Measurements from ENCODE around the gene TBX6.

The TBX6 gene

DNA sequence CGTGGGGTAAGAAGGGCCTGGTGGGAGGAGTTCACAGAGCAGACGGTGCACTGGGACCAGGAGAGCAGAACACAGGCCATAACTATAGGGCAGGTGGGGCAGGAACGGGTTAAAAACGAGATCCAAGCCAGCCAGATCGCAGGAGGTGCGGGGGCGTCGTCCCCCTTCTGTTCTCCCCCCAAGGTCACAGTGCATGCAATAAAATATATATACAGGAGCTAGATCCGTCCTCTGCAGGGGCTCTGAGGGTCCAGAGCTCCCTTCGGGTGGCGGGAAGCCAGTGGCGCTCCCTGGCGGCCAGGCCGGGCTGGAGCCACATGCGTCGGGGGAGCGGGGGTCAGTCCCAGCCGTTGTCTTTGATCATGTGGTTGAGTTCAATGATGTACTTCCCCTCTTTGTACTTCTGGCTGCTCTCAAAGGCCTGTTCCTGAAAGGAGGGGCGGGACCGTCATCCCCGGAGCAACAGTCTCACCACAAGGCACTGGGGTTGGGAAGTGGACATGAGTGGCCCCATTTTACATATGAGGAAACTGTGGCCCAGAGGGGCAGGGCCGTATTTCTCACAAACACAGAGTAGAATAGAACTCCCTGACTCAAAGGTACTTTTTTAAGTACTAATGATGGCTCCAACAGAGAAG, 768 bp upstream of the TBX6 start:
- no peak for DNase-seq (ENCODE audit: low read depth, low spot score)
- no peak overlapping the region for H3K27ac ChIP-seq
- H3K9ac ChIP-seq (ENCODE audit: insufficient read length): peak overlapping the region; percentile 59

DNA sequence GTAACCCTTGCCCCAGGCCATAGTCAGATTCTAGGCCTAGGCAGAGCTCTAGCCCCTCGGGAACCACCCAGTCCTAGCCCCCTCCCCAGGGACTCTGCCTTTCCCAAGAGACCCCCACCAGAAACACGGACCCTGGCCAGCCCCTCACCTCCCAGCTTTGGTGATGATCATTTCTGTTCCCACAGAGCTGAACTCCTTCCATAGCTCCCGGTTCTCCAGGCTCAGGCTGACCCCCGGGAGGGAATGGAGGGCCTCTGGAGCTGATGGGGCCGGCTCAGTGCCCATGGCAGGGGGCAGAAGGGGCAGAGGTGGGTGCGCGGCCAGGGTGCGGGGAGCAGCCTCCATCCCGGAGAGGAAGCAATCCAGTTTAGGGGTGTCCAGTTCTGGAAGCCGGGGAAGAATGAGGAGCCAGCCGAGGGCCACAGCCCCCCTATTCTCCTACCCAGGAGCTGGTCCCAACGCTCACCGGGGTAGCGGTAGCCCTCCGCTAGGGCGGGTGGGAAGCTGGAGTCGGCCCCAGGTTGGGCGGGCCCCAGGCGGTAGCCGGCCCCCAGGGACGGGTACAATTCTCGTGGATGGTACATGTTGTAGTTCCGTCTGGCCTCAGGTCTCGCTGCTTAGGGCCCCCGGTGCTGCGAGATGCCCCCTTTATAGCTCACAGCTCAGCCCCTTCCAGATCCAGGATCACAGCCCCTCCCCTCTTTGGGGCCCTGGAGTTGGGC, 953 bp downstream of the TBX6 start:
- TF ChIP-seq POLR2AphosphoS5 (IDR thresholded peaks at IDR 0.05; ENCODE audit: borderline replicate concordance, low read depth, low read length) (no peak), FOXP2 (optimal IDR thresholded peaks at IDR 0.05; ENCODE audit: control extremely low read depth, extremely low read length, insufficient read depth) (no peak), EZH2 (IDR thresholded peaks at IDR 0.05) (no peak)
- Histone ChIP-seq H3K36me3 (ENCODE audit: insufficient read depth, low read length) (0 out of 2 replicates have a peak, but pooled peaks cover under 1% of the 10 kb centered on the region), H3K27ac (no peak overlapping the region), H3K4me3 (no peak overlapping the region), H3K9ac (ENCODE audit: insufficient read length) (no peak overlapping the region), H3K9me3 (ENCODE audit: low read depth, low read length) (no peaks in the 10 kb centered on the region)
- no peak for DNase-seq (ENCODE audit: low read depth, low spot score)

More for the DNA sequence above, 768 bp upstream of the TBX6 start:
- H3K4me3 ChIP-seq: peak overlapping the region; percentile 68
- H3K9me3 ChIP-seq (ENCODE audit: low read depth, low read length): no peaks in the 10 kb centered on the region
- TF ChIP-seq POLR2AphosphoS5 (IDR thresholded peaks at IDR 0.05; ENCODE audit: borderline replicate concordance, low read depth, low read length): no peak
- TF ChIP-seq FOXP2 (optimal IDR thresholded peaks at IDR 0.05; ENCODE audit: control extremely low read depth, extremely low read length, insufficient read depth): no peak
- no peak for TF ChIP-seq EZH2 (IDR thresholded peaks at IDR 0.05)
- H3K36me3 ChIP-seq (ENCODE audit: insufficient read depth, low read length): no peaks in the 10 kb centered on the region

DNA sequence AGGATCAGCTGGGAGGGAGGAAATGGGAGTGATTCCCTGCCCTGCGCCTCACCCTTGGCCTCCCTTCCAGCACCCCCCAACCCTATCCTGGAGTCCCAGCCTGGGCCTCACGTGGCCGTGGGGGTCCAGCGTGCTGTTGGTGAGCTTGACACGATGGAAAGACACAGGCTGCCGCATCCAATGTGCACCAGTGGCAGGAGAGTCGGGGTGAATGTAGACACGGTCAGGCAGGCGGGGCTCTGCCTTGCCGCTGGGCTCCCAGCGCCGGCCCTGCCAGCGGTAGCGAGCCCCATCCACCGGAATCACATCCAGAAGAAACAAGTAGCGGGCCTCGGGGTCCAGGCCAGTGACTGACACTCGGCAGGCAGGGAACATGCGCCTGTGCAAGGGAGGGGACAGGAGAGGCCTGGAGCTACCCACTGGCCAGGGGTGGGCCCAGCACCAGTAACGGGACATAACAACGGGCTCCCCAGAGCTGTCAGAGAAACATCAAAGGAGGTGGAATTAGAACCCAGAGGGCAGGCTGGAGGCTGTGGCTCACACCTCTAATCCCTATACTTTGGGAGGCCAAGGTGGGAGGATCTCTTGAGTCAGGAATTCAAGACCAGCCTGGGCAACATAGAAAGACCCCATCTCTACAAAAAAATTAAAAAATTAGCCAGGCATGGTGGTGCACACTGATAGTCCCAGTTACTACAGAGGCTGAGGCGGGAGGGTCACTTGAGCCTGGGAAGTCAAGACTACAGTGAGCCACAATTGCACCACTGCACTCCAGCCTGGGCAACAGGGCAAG, 2.7 kb downstream of the TBX6 start:
- Histone ChIP-seq H3K9ac (ENCODE audit: insufficient read length) (no peak overlapping the region), H3K27ac (no peak overlapping the region), H3K9me3 (ENCODE audit: low read depth, low read length) (no peaks in the 10 kb centered on the region), H3K4me3 (no peak overlapping the region), H3K36me3 (ENCODE audit: insufficient read depth, low read length) (peaks cover 16% of the 10 kb centered on the region; the same call in 1 of the 2 replicates)
- TF ChIP-seq POLR2AphosphoS5 (IDR thresholded peaks at IDR 0.05; ENCODE audit: borderline replicate concordance, low read depth, low read length): no peak
- no peak for TF ChIP-seq EZH2 (IDR thresholded peaks at IDR 0.05)
- TF ChIP-seq FOXP2 (optimal IDR thresholded peaks at IDR 0.05; ENCODE audit: control extremely low read depth, extremely low read length, insufficient read depth): no peak
- no peak for DNase-seq (ENCODE audit: low read depth, low spot score)

DNA sequence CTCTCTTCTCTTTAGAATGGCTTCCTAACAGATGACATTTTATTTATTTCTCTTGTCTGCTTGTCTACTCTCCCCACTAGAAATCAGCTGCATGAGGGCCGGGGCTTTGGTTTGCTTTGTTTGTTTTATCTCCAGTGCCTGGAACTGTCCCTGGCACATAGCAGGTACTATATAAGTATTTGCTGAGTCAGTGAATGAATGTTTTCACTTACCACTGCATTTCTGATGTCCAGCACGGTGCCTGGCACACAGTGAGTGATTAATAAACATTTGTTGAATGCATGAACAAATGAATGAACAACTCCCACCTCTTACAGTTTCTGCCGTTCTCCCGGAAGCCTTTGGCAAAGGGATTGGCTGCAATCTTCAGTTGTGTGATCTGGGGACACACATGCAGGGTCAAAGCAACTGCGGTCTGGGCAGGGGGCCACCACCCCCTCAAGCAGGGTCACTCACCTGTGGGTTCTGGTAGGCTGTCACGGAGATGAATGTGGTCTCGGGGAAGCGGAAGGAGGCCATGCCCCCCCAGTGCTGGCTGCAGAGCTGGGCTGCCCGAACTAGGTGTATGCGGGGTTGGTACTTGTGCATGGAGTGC, 3.4 kb downstream of the TBX6 start:
- H3K9ac ChIP-seq (ENCODE audit: insufficient read length): no peak overlapping the region
- H3K4me3 ChIP-seq: no peak overlapping the region
- H3K36me3 ChIP-seq (ENCODE audit: insufficient read depth, low read length): peaks cover 23% of the 10 kb centered on the region; the same call in 1 of the 2 replicates
- no peak for DNase-seq (ENCODE audit: low read depth, low spot score)
- TF ChIP-seq EZH2 (IDR thresholded peaks at IDR 0.05) (no peak), POLR2AphosphoS5 (IDR thresholded peaks at IDR 0.05; ENCODE audit: borderline replicate concordance, low read depth, low read length) (no peak), FOXP2 (optimal IDR thresholded peaks at IDR 0.05; ENCODE audit: control extremely low read depth, extremely low read length, insufficient read depth) (no peak)
- H3K9me3 ChIP-seq (ENCODE audit: low read depth, low read length): no peaks in the 10 kb centered on the region
- 0 out of 2 replicates have a peak overlapping the region, but pooled peaks have one; percentile 30 for H3K27ac ChIP-seq

DNA sequence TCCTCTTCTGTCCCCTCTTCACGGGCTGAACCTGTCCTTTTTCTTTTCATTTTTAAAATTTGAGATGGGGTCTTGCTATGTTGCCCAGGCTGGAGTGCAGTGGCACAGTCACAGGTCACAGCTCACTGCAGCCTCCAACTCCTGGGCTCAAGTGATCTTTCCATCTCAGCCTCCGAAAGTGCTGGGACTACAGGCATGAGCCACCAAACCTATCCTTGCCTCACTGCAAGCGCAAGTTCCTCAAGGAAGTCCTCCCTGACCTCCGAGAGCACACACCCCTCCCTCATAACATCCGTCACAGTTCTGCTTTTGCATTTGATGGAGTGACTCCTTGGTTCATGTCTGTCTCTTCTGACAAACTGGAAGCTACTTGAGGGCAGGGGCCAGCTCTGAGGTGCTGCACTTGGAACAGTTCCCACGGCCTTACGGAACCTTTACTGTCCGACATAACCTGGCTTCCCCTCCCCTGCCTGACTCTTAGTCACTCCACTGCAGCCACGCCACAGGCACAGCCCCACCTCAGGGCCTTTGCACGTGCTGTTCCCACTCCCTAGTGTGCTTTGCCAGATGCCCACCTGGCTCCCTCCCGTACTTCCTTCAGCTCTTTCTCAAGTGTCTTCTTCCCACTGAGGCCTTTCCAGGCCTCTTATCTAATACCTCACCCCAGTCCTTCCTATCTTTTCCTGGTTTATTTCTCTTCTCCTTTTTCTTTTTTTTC, 4.4 kb downstream of the TBX6 start:
- no peak overlapping the region for H3K4me3 ChIP-seq
- TF ChIP-seq POLR2AphosphoS5 (IDR thresholded peaks at IDR 0.05; ENCODE audit: borderline replicate concordance, low read depth, low read length) (no peak), EZH2 (IDR thresholded peaks at IDR 0.05) (no peak), FOXP2 (optimal IDR thresholded peaks at IDR 0.05; ENCODE audit: control extremely low read depth, extremely low read length, insufficient read depth) (no peak)
- peaks cover 33% of the 10 kb centered on the region; the same call in 1 of the 2 replicates for H3K36me3 ChIP-seq (ENCODE audit: insufficient read depth, low read length)
- no peak overlapping the region for H3K9ac ChIP-seq (ENCODE audit: insufficient read length)
- DNase-seq (ENCODE audit: low read depth, low spot score): no peak
- H3K9me3 ChIP-seq (ENCODE audit: low read depth, low read length): no peaks in the 10 kb centered on the region
- no peak overlapping the region for H3K27ac ChIP-seq

DNA sequence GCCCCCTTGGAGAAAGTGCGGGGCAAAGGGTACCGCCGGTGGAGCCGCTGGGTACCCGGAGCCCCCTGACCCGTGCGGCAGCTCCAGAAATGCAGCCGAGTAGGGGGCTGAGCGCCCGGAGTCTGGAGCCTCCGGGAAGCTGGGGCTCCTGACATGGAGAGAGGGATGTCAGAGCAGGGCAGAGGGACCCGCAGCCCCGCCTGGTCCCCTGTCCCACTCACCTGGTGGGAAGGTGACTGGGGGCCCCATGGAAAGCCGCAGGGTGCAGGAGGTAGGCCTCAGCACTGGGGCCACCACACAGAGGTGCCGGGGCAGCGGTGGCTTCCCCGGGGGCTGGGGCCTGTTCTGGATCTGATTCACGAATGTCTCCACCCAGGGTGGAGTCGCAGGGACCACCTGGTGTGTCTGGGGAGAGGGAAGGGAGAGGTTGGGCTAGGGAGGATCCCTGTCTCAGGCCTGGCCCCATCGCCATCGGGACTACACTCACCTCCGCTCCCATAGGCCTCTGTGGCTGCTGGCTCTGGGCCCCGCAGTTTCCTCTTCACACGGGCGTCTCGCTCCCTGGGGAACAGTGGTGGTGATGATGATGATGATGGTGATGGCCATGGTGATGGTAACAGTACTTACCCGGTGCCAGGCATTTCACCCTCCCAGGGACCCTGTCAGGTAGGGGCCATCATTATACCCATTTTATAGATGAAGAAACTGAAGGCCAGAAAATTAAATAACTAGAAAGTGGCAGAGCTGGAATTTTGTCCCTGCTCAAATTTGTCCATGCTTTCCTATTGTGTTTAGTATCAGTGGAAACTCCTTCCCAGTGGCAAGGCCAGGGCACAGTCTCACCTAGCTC, 5.2 kb downstream of the TBX6 start:
- no peak for TF ChIP-seq EZH2 (IDR thresholded peaks at IDR 0.05)
- TF ChIP-seq POLR2AphosphoS5 (IDR thresholded peaks at IDR 0.05; ENCODE audit: borderline replicate concordance, low read depth, low read length): no peak
- TF ChIP-seq FOXP2 (optimal IDR thresholded peaks at IDR 0.05; ENCODE audit: control extremely low read depth, extremely low read length, insufficient read depth): no peak
- Histone ChIP-seq H3K9ac (ENCODE audit: insufficient read length) (no peak overlapping the region), H3K27ac (no peak overlapping the region), H3K9me3 (ENCODE audit: low read depth, low read length) (no peaks in the 10 kb centered on the region), H3K36me3 (ENCODE audit: insufficient read depth, low read length) (peaks cover 38% of the 10 kb centered on the region), H3K4me3 (no peak overlapping the region)
- no peak for DNase-seq (ENCODE audit: low read depth, low spot score)

DNA sequence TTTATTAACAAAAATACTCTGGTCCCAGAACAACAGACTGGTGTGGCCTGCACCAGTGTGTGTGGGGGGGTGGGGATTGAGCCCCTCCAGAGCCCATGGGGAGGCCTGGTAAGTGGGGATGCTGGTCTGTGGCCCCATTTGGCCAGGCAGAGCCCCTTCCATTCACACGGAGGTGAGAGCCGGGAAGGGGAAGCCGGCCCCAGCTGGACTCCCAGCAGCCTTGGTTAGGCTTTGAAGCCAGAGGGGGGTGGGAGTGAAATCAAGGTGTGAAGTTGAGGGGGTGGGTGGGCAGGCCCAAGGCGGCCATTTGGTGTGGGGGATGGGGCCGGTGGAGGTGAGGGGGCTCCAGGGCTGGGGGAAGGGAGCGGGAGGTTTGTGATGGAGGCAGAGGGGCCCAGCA, 5.9 kb downstream of the TBX6 start:
- Histone ChIP-seq H3K36me3 (ENCODE audit: insufficient read depth, low read length) (peaks cover 43% of the 10 kb centered on the region), H3K4me3 (no peak overlapping the region), H3K27ac (no peak overlapping the region), H3K9me3 (ENCODE audit: low read depth, low read length) (no peaks in the 10 kb centered on the region), H3K9ac (ENCODE audit: insufficient read length) (no peak overlapping the region)
- no peak for TF ChIP-seq EZH2 (IDR thresholded peaks at IDR 0.05)
- TF ChIP-seq FOXP2 (optimal IDR thresholded peaks at IDR 0.05; ENCODE audit: control extremely low read depth, extremely low read length, insufficient read depth): no peak
- no peak for TF ChIP-seq POLR2AphosphoS5 (IDR thresholded peaks at IDR 0.05; ENCODE audit: borderline replicate concordance, low read depth, low read length)
- no peak for DNase-seq (ENCODE audit: low read depth, low spot score)

All from SK-N-MC (cell line).